Neuronal stem cell (in vitro differentiated cells): Measurements from ENCODE around the gene PDZRN3.

Experiments used
- DNase-seq: peaks from one replicate; pipeline ENCODE4 v3.0.0-alpha.2; 2013; ENCODE audit warnings: low spot score
- H2AFZ ChIP-seq: one replicate; pipeline ENCODE4 v1.6.1; 2013; ENCODE audit warnings: mild to moderate bottlenecking, low read length, inconsistent platforms
- H2AK5ac ChIP-seq: 2 replicates; pipeline ENCODE4 v1.6.1; 2013; ENCODE audit warnings: low read depth, mild to moderate bottlenecking, inconsistent platforms, low read length, moderate library complexity, mixed read lengths
- H2BK120ac ChIP-seq: 2 replicates; pipeline ENCODE4 v1.6.1; 2013; ENCODE audit warnings: low read depth, mild to moderate bottlenecking, inconsistent platforms, low read length, moderate library complexity, mixed read lengths
- H2BK12ac ChIP-seq: one replicate; pipeline ENCODE4 v1.6.1; 2013; ENCODE audit warnings: low read length, inconsistent platforms
- H2BK15ac ChIP-seq: 2 replicates; pipeline ENCODE4 v1.6.1; 2013; ENCODE audit warnings: mild to moderate bottlenecking, low read length, inconsistent platforms, mixed read lengths
- H2BK5ac ChIP-seq: one replicate; pipeline ENCODE4 v1.6.1; 2013; ENCODE audit warnings: inconsistent platforms, mild to moderate bottlenecking, low read length, moderate library complexity
- H3K14ac ChIP-seq: one replicate; pipeline ENCODE4 v1.6.1; 2013; ENCODE audit warnings: low read length, inconsistent platforms
- H3K18ac ChIP-seq: 2 replicates; pipeline ENCODE4 v1.6.1; 2013; ENCODE audit warnings: low read length, inconsistent platforms
- H3K23ac ChIP-seq: 2 replicates; pipeline ENCODE4 v1.6.1; 2013; ENCODE audit warnings: low read depth, mild to moderate bottlenecking, mixed read lengths, low read length, inconsistent platforms; ENCODE audit not compliant: poor library complexity
- H3K27ac ChIP-seq: replicated peaks from 3 replicates; pipeline ENCODE4 v1.5.1; 2013; ENCODE audit warnings: low read length, inconsistent platforms
- H3K27me3 ChIP-seq, 3 experiments: 2 replicates each; pipeline ENCODE4 v1.6.1; 2013; ENCODE audit warnings: low read length in 3 of 3, mild to moderate bottlenecking in 2 of 3, inconsistent platforms in 1 of 3, low read depth in 1 of 3, mixed read lengths in 1 of 3, moderate library complexity in 1 of 3; ENCODE audit not compliant: control insufficient read depth in 3 of 3, insufficient read depth in 3 of 3
- H3K36me3 ChIP-seq, 2 donors: replicated peaks in 1 of 2; 2 replicates each; pipeline ENCODE4 v1.6.1; 2013; ENCODE audit warnings: low read length in 2 of 2; ENCODE audit not compliant: control insufficient read depth in 2 of 2, insufficient read depth in 2 of 2
- H3K4ac ChIP-seq: 2 replicates; pipeline ENCODE4 v1.6.1; 2013; ENCODE audit warnings: inconsistent platforms, mild to moderate bottlenecking, low read length, moderate library complexity
- H3K4me1 ChIP-seq, 2 donors: 1 replicate in 1 of 2; 2 replicates in 1 of 2; pipeline ENCODE4 v1.6.1; 2013; ENCODE audit warnings: low read length in 2 of 2, low read depth in 1 of 2; ENCODE audit not compliant: control insufficient read depth in 2 of 2, insufficient read depth in 1 of 2
- H3K4me2 ChIP-seq: one replicate; pipeline ENCODE4 v1.6.1; 2013; ENCODE audit warnings: mild to moderate bottlenecking, low read length, inconsistent platforms; ENCODE audit not compliant: insufficient read depth, poor library complexity, severe bottlenecking
- H3K4me3 ChIP-seq, 2 donors: 2 replicates each; pipeline ENCODE4 v1.5.1; 2013; ENCODE audit warnings: low read length in 2 of 2, mild to moderate bottlenecking in 2 of 2, inconsistent platforms in 1 of 2, moderate library complexity in 1 of 2
- H3K79me1 ChIP-seq: one replicate; pipeline ENCODE4 v1.6.1; 2013; ENCODE audit warnings: low read depth, mild to moderate bottlenecking, inconsistent platforms, low read length, moderate library complexity
- H3K9ac ChIP-seq: one replicate; pipeline ENCODE4 v1.6.1; 2013; ENCODE audit warnings: mild to moderate bottlenecking, low read depth, low read length, inconsistent platforms; ENCODE audit not compliant: poor library complexity
- H3K9me3 ChIP-seq, 2 donors: replicated peaks in 1 of 2; 2 replicates each; pipeline versions ENCODE3 to v1.6.1; 2013; ENCODE audit warnings: low read length in 2 of 2, mild to moderate bottlenecking in 2 of 2, inconsistent platforms in 1 of 2, low read depth in 1 of 2, mixed read lengths in 1 of 2, moderate library complexity in 1 of 2; ENCODE audit not compliant: control insufficient read depth in 2 of 2, insufficient read depth in 1 of 2
- H4K8ac ChIP-seq: one replicate; pipeline ENCODE4 v1.6.1; 2013; ENCODE audit warnings: low read depth, mild to moderate bottlenecking, inconsistent platforms, low read length, moderate library complexity
- H4K91ac ChIP-seq: one replicate; pipeline ENCODE4 v1.6.1; 2013; ENCODE audit warnings: low read length, low read depth, mild to moderate bottlenecking, inconsistent platforms; ENCODE audit not compliant: poor library complexity
- WGBS, 2 donors: extraction: QIAGEN DNeasy Blood & Tissue Kit; methylation state at CpG; one replicate each; pipeline ENCODE4 v1.1.7; 2013; ENCODE audit warnings: missing lambda C conversion rate in 2 of 2, mixed read lengths in 1 of 2; ENCODE audit not compliant: insufficient read length in 2 of 2, insufficient replicate concordance in 1 of 2; ENCODE audit errors: extremely low coverage in 2 of 2; 5-methylcytosine and 5-hydroxymethylcytosine counted together

Gene PDZRN3

GRCh38 chr3:73364517-73364916, 260.2 kb downstream of the PDZRN3 start:
- no peak for DNase-seq
- no peak overlapping the region for H2AK5ac ChIP-seq
- no peak overlapping the region for H4K91ac ChIP-seq
- no peak overlapping the region for H3K4me3 ChIP-seq
- H3K4me1 ChIP-seq = no peaks in the 10 kb centered on the region
- H2BK5ac ChIP-seq = no peak overlapping the region
- no peak overlapping the region for H3K14ac ChIP-seq
- H2AFZ ChIP-seq = no peak overlapping the region
- no peak overlapping the region for H2BK15ac ChIP-seq
- no peak overlapping the region for H3K27ac ChIP-seq
- H3K4ac ChIP-seq = no peak overlapping the region
- peaks cover 0 to 2% of the 10 kb centered on the region in 2 donors for H3K9me3 ChIP-seq
- WGBS, 2 donors = no CpG with 5 or more reads among the region's 1 CpG
- H3K79me1 ChIP-seq = no peaks in the 10 kb centered on the region
- H3K4me2 ChIP-seq = no peak overlapping the region
- no peak overlapping the region for H2BK120ac ChIP-seq
- H2BK12ac ChIP-seq = no peak overlapping the region
- no peaks in the 10 kb centered on the region for H3K27me3 ChIP-seq
- no peaks in the 10 kb centered on the region for H3K36me3 ChIP-seq
- H4K8ac ChIP-seq = no peak overlapping the region
- H3K9ac ChIP-seq = no peak overlapping the region
- no peak overlapping the region for H3K23ac ChIP-seq
- H3K18ac ChIP-seq = no peak overlapping the region

- Histone ChIP-seq H3K36me3 (no peaks in the 10 kb centered on the region), H2AK5ac (no peak overlapping the region), H3K23ac (no peak overlapping the region), H3K14ac (no peak overlapping the region), H2BK120ac (no peak overlapping the region), H3K79me1 (no peaks in the 10 kb centered on the region), H3K4me2 (no peak overlapping the region), H4K8ac (no peak overlapping the region), H3K9me3 (peaks cover 0 to 2% of the 10 kb centered on the region in 2 donors), H3K4me1 (no peaks in the 10 kb centered on the region), H4K91ac (no peak overlapping the region), H2BK12ac (no peak overlapping the region), H2BK15ac (no peak overlapping the region), H3K27ac (no peak overlapping the region), H3K4me3 (no peak overlapping the region), H3K9ac (no peak overlapping the region), H2BK5ac (no peak overlapping the region), H3K27me3 (no peaks in the 10 kb centered on the region), H2AFZ (no peak overlapping the region), H3K4ac (no peak overlapping the region), H3K18ac (peak overlapping the region; percentile 68)
- WGBS, 2 donors = no CpG with 5 or more reads among the region's 3 CpGs
- DNase-seq = no peak
Measured at GRCh38 chr3:73363093-73363492, 261.6 kb downstream of the PDZRN3 start.

DNA sequence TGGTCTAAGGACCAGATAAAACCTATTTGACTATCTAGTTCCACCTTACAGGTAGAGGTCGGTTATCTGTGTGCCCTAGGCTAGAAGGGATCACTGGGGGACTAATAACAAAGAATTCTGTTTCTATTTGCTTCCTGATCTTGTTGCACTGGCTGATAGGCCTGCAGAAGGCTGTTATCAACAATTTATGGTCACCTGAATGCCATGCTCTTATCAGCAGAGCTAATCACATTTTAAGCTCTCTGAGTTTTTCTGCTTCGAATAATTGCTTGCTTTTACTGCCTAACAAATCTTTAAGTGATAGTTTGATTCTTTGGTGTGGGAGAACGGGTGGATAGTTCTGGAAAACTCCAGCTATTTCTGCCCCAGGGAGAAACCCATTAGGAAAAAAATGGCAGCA, 263.1 kb downstream of the PDZRN3 start:
- Histone ChIP-seq H2AFZ (no peak overlapping the region), H3K79me1 (no peaks in the 10 kb centered on the region), H2BK15ac (no peak overlapping the region), H3K4ac (no peak overlapping the region), H3K36me3 (no peaks in the 10 kb centered on the region), H3K27ac (no peak overlapping the region), H3K14ac (no peak overlapping the region), H2AK5ac (no peak overlapping the region), H3K9me3 (peaks cover 0 to 2% of the 10 kb centered on the region in 2 donors), H2BK120ac (no peak overlapping the region), H3K9ac (no peak overlapping the region), H3K18ac (no peak overlapping the region), H3K4me3 (no peak overlapping the region), H3K27me3 (no peaks in the 10 kb centered on the region), H4K8ac (no peak overlapping the region), H4K91ac (no peak overlapping the region), H3K4me2 (no peak overlapping the region), H2BK5ac (no peak overlapping the region), H3K23ac (no peak overlapping the region), H3K4me1 (no peaks in the 10 kb centered on the region), H2BK12ac (no peak overlapping the region)
- DNase-seq = no peak
- WGBS, 2 donors = no CpG with 5 or more reads among the region's 3 CpGs

- no peak overlapping the region for H3K4me2 ChIP-seq
- H3K79me1 ChIP-seq = no peaks in the 10 kb centered on the region
- no peak overlapping the region for H3K23ac ChIP-seq
- no peak overlapping the region for H3K14ac ChIP-seq
- no peak overlapping the region for H2BK15ac ChIP-seq
- WGBS, 2 donors = no CpG with 5 or more reads among the region's 7 CpGs
- H2AK5ac ChIP-seq = no peak overlapping the region
- no peaks in the 10 kb centered on the region for H3K9me3 ChIP-seq
- no peak overlapping the region for H3K27ac ChIP-seq
- no peak overlapping the region for H4K91ac ChIP-seq
- no peak overlapping the region for H2BK12ac ChIP-seq
- H3K27me3 ChIP-seq = peaks cover 0 to 18% (median 0%) of the 10 kb centered on the region in 3 experiments
- no peak overlapping the region for H2BK120ac ChIP-seq
- H3K36me3 ChIP-seq = no peaks in the 10 kb centered on the region
- no peak overlapping the region for H3K4me3 ChIP-seq
- H4K8ac ChIP-seq = no peak overlapping the region
- peak overlapping the region; percentile 1 for H3K18ac ChIP-seq
- H3K4ac ChIP-seq = no peak overlapping the region
- no peak overlapping the region for H3K9ac ChIP-seq
- DNase-seq = no peak
- H2BK5ac ChIP-seq = no peak overlapping the region
- peaks cover 0 to 7% of the 10 kb centered on the region in 2 donors for H3K4me1 ChIP-seq
- H2AFZ ChIP-seq = peak overlapping the region; percentile 31
Measured at GRCh38 chr3:73353649-73354217, 271.0 kb downstream of the PDZRN3 start.
